HepG2 (cell line): ENCODE results near the gene CAPN9.

Experiments used
- CTCF ChIP-seq: sonication (generic); formaldehyde crosslinking; IDR thresholded peaks from 2 replicates; pipeline ENCODE4 v1.5.0; 2020; ENCODE audit warnings: mild to moderate bottlenecking, missing genetic modification reagents, moderate library complexity
- GABPB1 ChIP-seq: IDR thresholded peaks from 2 replicates; pipeline ENCODE4 v1.6.1; 2016; ENCODE audit warnings: mild to moderate bottlenecking, missing genetic modification reagents, moderate library complexity, missing compliant biosample characterization
- NRL ChIP-seq: sonication (generic); formaldehyde crosslinking; IDR thresholded peaks from 2 replicates; pipeline ENCODE4 v1.5.0; 2020; ENCODE audit warnings: missing genetic modification reagents, mild to moderate bottlenecking, moderate library complexity, borderline replicate concordance
- SMYD3 ChIP-seq: sonication (generic); formaldehyde crosslinking; IDR thresholded peaks from 2 replicates; pipeline ENCODE4 v1.8.1; 2023; ENCODE audit warnings: mild to moderate bottlenecking, missing genetic modification reagents
- THAP11 ChIP-seq: IDR thresholded peaks from 2 replicates; pipeline ENCODE4 v1.6.1; 2016; ENCODE audit warnings: missing biosample characterization, missing genetic modification reagents
- ZFP36 ChIP-seq: fragments of 150-350 bp; IDR thresholded peaks from 2 replicates; pipeline ENCODE4 v1.6.1; 2018; ENCODE audit warnings: borderline replicate concordance, low read length, low read depth; ENCODE audit not compliant: partially characterized antibody
- ZNF44 ChIP-seq: sonication (generic); formaldehyde crosslinking; IDR thresholded peaks from 2 replicates; pipeline ENCODE4 v1.5.1; 2020; ENCODE audit warnings: mild to moderate bottlenecking, missing genetic modification reagents
- ZNF713 ChIP-seq: sonication (generic); formaldehyde crosslinking; IDR thresholded peaks from 2 replicates; pipeline ENCODE4 v1.4.0; 2020; ENCODE audit warnings: mild to moderate bottlenecking, missing genetic modification reagents
- TF ChIP-seq, protein P1 (sequence below): sonication (generic); formaldehyde crosslinking; IDR thresholded peaks from 2 replicates; pipeline ENCODE4 v1.5.1; 2020; ENCODE audit warnings: mild to moderate bottlenecking, moderate library complexity, missing genetic modification reagents

GRCh38 chr1:230818367-230818766 is 71.2 kb downstream of the CAPN9 start:
- TF ChIP-seq GABPB1 (CRISPR knock-in tag) (no peak), CTCF (no peak), ZNF44 (CRISPR knock-in tag) (no peak), ZFP36 (no peak), SMYD3 (CRISPR knock-in tag) (no peak), THAP11 (CRISPR knock-in tag) (no peak), NRL (CRISPR knock-in tag) (no peak), ZNF713 (no peak)
- TF ChIP-seq, protein P1, sequence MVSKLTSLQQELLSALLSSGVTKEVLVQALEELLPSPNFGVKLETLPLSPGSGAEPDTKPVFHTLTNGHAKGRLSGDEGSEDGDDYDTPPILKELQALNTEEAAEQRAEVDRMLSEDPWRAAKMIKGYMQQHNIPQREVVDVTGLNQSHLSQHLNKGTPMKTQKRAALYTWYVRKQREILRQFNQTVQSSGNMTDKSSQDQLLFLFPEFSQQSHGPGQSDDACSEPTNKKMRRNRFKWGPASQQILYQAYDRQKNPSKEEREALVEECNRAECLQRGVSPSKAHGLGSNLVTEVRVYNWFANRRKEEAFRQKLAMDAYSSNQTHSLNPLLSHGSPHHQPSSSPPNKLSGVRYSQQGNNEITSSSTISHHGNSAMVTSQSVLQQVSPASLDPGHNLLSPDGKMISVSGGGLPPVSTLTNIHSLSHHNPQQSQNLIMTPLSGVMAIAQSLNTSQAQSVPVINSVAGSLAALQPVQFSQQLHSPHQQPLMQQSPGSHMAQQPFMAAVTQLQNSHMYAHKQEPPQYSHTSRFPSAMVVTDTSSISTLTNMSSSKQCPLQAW (CRISPR knock-in tag), result no peak
